DOHH2 (cell line): ENCODE data around the gene MTHFR.

Experiments
- H3F3A ChIP-seq: fragments of 200-600 bp; sonication (generic), shearing (Covaris generic); 2 replicates; pipeline ENCODE4 v1.6.0; 2016; ENCODE audit warnings: antibody characterized with exemption, mild to moderate bottlenecking; ENCODE audit not compliant: control insufficient read depth, insufficient read depth
- H3K27ac ChIP-seq: fragments of 200-600 bp; sonication (generic); 2 replicates; pipeline ENCODE4 v1.5.1; 2014; ENCODE audit warnings: low read depth, mild to moderate bottlenecking, low read length, moderate library complexity
- H3K27me3 ChIP-seq: fragments of 200-600 bp; sonication (generic); 2 replicates; pipeline ENCODE4 v1.6.1; 2014; ENCODE audit warnings: mild to moderate bottlenecking, low read length, mixed read lengths; ENCODE audit not compliant: control insufficient read depth
- H3K36me3 ChIP-seq: fragments of 200-600 bp; sonication (generic); 2 replicates; pipeline ENCODE4 v1.6.1; 2014; ENCODE audit warnings: mild to moderate bottlenecking, low read length, moderate library complexity, mixed read lengths; ENCODE audit not compliant: control insufficient read depth
- H3K4me1 ChIP-seq: fragments of 200-600 bp; sonication (generic); 2 replicates; pipeline ENCODE4 v1.6.1; 2014; ENCODE audit warnings: mild to moderate bottlenecking, low read length, mixed read lengths; ENCODE audit not compliant: control insufficient read depth
- H3K4me2 ChIP-seq: fragments of 200-600 bp; sonication (generic); 2 replicates; pipeline ENCODE4 v1.6.0; 2014; ENCODE audit warnings: mild to moderate bottlenecking, low read length, moderate library complexity
- H3K4me3 ChIP-seq: fragments of 200-600 bp; sonication (generic); 2 replicates; pipeline ENCODE4 v1.5.1; 2014; ENCODE audit warnings: mild to moderate bottlenecking, low read length, mixed read lengths
- H3K79me2 ChIP-seq: fragments of 200-600 bp; sonication (generic); 2 replicates; pipeline ENCODE4 v1.6.1; 2014; ENCODE audit warnings: mild to moderate bottlenecking, low read length, mixed read lengths; ENCODE audit not compliant: control insufficient read depth
- H3K9me2 ChIP-seq: fragments of 200-600 bp; sonication (generic); replicated peaks from 2 replicates; pipeline ENCODE4 v1.6.1; 2014; ENCODE audit warnings: mild to moderate bottlenecking, low read length, mixed read lengths; ENCODE audit not compliant: control insufficient read depth
- H3K9me3 ChIP-seq: fragments of 200-600 bp; sonication (generic); 2 replicates; pipeline ENCODE4 v1.6.1; 2014; ENCODE audit warnings: antibody characterized with exemption, low read length, mixed read lengths; ENCODE audit not compliant: control insufficient read depth, insufficient read depth
- H4K20me1 ChIP-seq: fragments of 200-600 bp; sonication (generic); 2 replicates; pipeline ENCODE4 v1.6.0; 2014; ENCODE audit warnings: low read depth, mild to moderate bottlenecking, antibody characterized with exemption, low read length, moderate library complexity; ENCODE audit not compliant: control insufficient read depth, insufficient read depth
- CTCF ChIP-seq: fragments of 200-600 bp; sonication (generic); IDR thresholded peaks from one replicate; pipeline ENCODE4 v1.5.1; 2014; ENCODE audit warnings: antibody characterized with exemption, mild to moderate bottlenecking, low read depth, low read length; ENCODE audit not compliant: poor library complexity, severe bottlenecking
- EZH2phosphoT487 ChIP-seq: fragments of 200-600 bp; sonication (generic); IDR thresholded peaks from 2 replicates; pipeline ENCODE4 v1.6.1; 2017; ENCODE audit warnings: borderline replicate concordance, mild to moderate bottlenecking, antibody characterized with exemption, low read length, moderate library complexity, mixed read lengths

MTHFR gene

GRCh38 chr1:11828511-11828910 is 22.7 kb upstream of the MTHFR start:
- H3F3A ChIP-seq, result no peaks in the 10 kb centered on the region
- no peaks in the 10 kb centered on the region; the same call in 1 of the 2 replicates for H4K20me1 ChIP-seq
- H3K27ac ChIP-seq, result no peak overlapping the region
- TF ChIP-seq EZH2phosphoT487 (no peak), CTCF (no peak)
- no peaks in the 10 kb centered on the region for H3K4me1 ChIP-seq
- no peaks in the 10 kb centered on the region for H3K9me3 ChIP-seq
- no peaks in the 10 kb centered on the region for H3K9me2 ChIP-seq
- H3K4me2 ChIP-seq, result no peak overlapping the region
- peaks cover 84% of the 10 kb centered on the region for H3K36me3 ChIP-seq
- no peak overlapping the region for H3K4me3 ChIP-seq
- no peaks in the 10 kb centered on the region for H3K27me3 ChIP-seq
- H3K79me2 ChIP-seq, result no peaks in the 10 kb centered on the region

DNA sequence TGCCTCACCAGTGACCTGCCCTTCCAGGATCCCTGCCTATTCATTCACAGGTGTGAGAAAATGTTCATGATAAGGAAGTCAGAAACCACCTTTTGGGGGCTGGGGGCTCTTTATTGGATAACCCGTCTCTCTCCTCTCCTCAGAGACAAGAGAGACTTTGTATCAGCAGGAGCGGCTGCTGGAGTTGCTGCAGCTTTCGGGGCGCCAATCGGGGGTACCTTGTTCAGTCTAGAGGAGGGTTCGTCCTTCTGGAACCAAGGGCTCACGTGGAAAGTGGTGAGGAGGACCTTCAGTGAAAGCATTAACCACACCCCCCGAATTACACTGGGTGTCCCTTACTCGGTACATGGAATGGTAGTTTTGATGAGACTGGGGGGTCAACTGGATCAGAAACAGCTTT is 21.2 kb upstream of the MTHFR start:
- Histone ChIP-seq H3K4me2 (no peak overlapping the region), H3K9me3 (no peaks in the 10 kb centered on the region), H3K4me3 (no peak overlapping the region), H3K4me1 (no peaks in the 10 kb centered on the region), H4K20me1 (no peaks in the 10 kb centered on the region), H3F3A (no peaks in the 10 kb centered on the region; the same call in 1 of the 2 replicates), H3K27ac (no peak overlapping the region), H3K79me2 (no peaks in the 10 kb centered on the region), H3K27me3 (no peaks in the 10 kb centered on the region), H3K36me3 (peaks cover 83% of the 10 kb centered on the region), H3K9me2 (no peaks in the 10 kb centered on the region)
- TF ChIP-seq EZH2phosphoT487 (no peak), CTCF (no peak)

GRCh38 chr1:11825131-11825530 is 19.4 kb upstream of the MTHFR start:
- H3K36me3 ChIP-seq, result peaks cover 86% of the 10 kb centered on the region
- H3F3A ChIP-seq, result no peaks in the 10 kb centered on the region; the same call in 1 of the 2 replicates
- no peak overlapping the region for H3K4me2 ChIP-seq
- H3K4me1 ChIP-seq, result no peaks in the 10 kb centered on the region
- H3K27ac ChIP-seq, result no peak overlapping the region
- TF ChIP-seq CTCF (no peak), EZH2phosphoT487 (no peak)
- no peaks in the 10 kb centered on the region for H3K27me3 ChIP-seq
- H3K79me2 ChIP-seq, result no peaks in the 10 kb centered on the region
- H4K20me1 ChIP-seq, result no peaks in the 10 kb centered on the region
- no peaks in the 10 kb centered on the region for H3K9me3 ChIP-seq
- H3K9me2 ChIP-seq, result no peaks in the 10 kb centered on the region
- no peak overlapping the region for H3K4me3 ChIP-seq
